ENCODE results near the gene TMEM200A.

GRCh38 chr6:130452336-130452735 lies 86.5 kb downstream of the TMEM200A start:
- TF ChIP-seq CTCF (IDR thresholded peaks at IDR 0.05; ENCODE audit: low read depth, low read length) = no peak
- TF ChIP-seq EZH2phosphoT487 (IDR thresholded peaks at IDR 0.05; ENCODE audit: low read depth) = no peak

Data from OCI-LY3 (cell line).